BE2C (cell line): ENCODE measurements around the gene CFAP54.

Experiments
- DNase-seq: peaks from one replicate; pipeline ENCODE4 v3.0.0-alpha.2; 2020
- H3K27me3 ChIP-seq: fragments of 250-450 bp; sonication (Bioruptor Pico); 2 replicates; pipeline ENCODE4 v1.5.1; 2020; ENCODE audit warnings: mild to moderate bottlenecking
- H3K36me3 ChIP-seq: fragments of 250-450 bp; sonication (Bioruptor Pico); 2 replicates; pipeline ENCODE4 v1.5.1; 2020; ENCODE audit warnings: mild to moderate bottlenecking
- H3K4me1 ChIP-seq: fragments of 250-450 bp; sonication (Bioruptor Pico); 2 replicates; pipeline ENCODE4 v1.5.1; 2020
- H3K4me3 ChIP-seq: 2 replicates; pipeline ENCODE4 v1.5.1; 2011; ENCODE audit warnings: low read depth, low read length
- H3K9me3 ChIP-seq: fragments of 250-450 bp; sonication (Bioruptor Pico); 2 replicates; pipeline ENCODE4 v1.5.1; 2020
- TF ChIP-seq, protein P1 (sequence below): IDR thresholded peaks from 2 replicates; pipeline ENCODE4 v1.5.1; 2012; ENCODE audit warnings: mild to moderate bottlenecking, low read depth, low read length

Gene CFAP54

GRCh38 chr12:96502949-96503532 lies 13.7 kb downstream of the CFAP54 start:
- TF ChIP-seq, protein P1, sequence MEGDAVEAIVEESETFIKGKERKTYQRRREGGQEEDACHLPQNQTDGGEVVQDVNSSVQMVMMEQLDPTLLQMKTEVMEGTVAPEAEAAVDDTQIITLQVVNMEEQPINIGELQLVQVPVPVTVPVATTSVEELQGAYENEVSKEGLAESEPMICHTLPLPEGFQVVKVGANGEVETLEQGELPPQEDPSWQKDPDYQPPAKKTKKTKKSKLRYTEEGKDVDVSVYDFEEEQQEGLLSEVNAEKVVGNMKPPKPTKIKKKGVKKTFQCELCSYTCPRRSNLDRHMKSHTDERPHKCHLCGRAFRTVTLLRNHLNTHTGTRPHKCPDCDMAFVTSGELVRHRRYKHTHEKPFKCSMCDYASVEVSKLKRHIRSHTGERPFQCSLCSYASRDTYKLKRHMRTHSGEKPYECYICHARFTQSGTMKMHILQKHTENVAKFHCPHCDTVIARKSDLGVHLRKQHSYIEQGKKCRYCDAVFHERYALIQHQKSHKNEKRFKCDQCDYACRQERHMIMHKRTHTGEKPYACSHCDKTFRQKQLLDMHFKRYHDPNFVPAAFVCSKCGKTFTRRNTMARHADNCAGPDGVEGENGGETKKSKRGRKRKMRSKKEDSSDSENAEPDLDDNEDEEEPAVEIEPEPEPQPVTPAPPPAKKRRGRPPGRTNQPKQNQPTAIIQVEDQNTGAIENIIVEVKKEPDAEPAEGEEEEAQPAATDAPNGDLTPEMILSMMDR: no peak
- no peaks in the 10 kb centered on the region for H3K36me3 ChIP-seq
- H3K4me1 ChIP-seq: no peaks in the 10 kb centered on the region; the same call in 1 of the 2 replicates
- H3K27me3 ChIP-seq: no peaks in the 10 kb centered on the region
- H3K4me3 ChIP-seq: no peak overlapping the region
- no peaks in the 10 kb centered on the region for H3K9me3 ChIP-seq
- DNase-seq: no peak

- TF ChIP-seq, protein P1: no peak
- Histone ChIP-seq H3K36me3 (no peaks in the 10 kb centered on the region), H3K4me1 (no peaks in the 10 kb centered on the region; the same call in 1 of the 2 replicates), H3K27me3 (no peaks in the 10 kb centered on the region), H3K4me3 (no peak overlapping the region), H3K9me3 (no peaks in the 10 kb centered on the region)
- no peak for DNase-seq
Measured at GRCh38 chr12:96503976-96504375, 14.6 kb downstream of the CFAP54 start.

- TF ChIP-seq, protein P1: no peak
- Histone ChIP-seq H3K9me3 (no peaks in the 10 kb centered on the region), H3K4me1 (no peaks in the 10 kb centered on the region), H3K4me3 (no peak overlapping the region), H3K27me3 (no peaks in the 10 kb centered on the region), H3K36me3 (no peaks in the 10 kb centered on the region)
- no peak for DNase-seq
Measured at GRCh38 chr12:96506776-96507175, 17.4 kb downstream of the CFAP54 start.

- DNase-seq: no peak
- Histone ChIP-seq H3K36me3 (no peaks in the 10 kb centered on the region), H3K27me3 (no peaks in the 10 kb centered on the region), H3K9me3 (no peaks in the 10 kb centered on the region), H3K4me3 (no peak overlapping the region), H3K4me1 (no peaks in the 10 kb centered on the region)
- TF ChIP-seq, protein P1: no peak
Measured at GRCh38 chr12:96510306-96510764, 21.0 kb downstream of the CFAP54 start.

GRCh38 chr12:96513166-96513565 lies 23.8 kb downstream of the CFAP54 start:
- TF ChIP-seq, protein P1: no peak
- Histone ChIP-seq H3K4me3 (no peak overlapping the region), H3K9me3 (no peaks in the 10 kb centered on the region), H3K36me3 (no peaks in the 10 kb centered on the region), H3K27me3 (no peaks in the 10 kb centered on the region), H3K4me1 (no peaks in the 10 kb centered on the region)
- no peak for DNase-seq

DNA sequence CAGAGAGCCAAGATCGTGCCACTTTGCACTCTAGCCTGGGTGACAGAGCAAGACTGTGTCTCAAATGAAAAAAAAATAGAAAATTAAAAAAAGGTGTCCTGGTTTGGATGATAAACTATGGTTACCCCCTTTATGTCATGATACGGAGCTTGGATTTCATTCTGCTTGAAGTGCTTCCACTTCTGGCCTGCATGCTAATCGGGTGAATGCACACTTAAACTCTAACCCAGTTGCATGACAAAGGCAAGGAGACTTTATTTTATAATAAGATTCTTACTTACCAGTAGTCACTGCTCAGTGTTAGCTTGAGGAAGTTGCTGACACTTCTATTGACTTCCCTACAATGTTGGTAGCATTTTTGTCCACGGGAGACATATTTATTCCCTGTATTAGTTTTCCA lies 24.3 kb downstream of the CFAP54 start:
- H3K9me3 ChIP-seq: no peaks in the 10 kb centered on the region
- H3K36me3 ChIP-seq: no peaks in the 10 kb centered on the region
- no peaks in the 10 kb centered on the region for H3K4me1 ChIP-seq
- TF ChIP-seq, protein P1: no peak
- DNase-seq: no peak
- H3K4me3 ChIP-seq: no peak overlapping the region
- no peaks in the 10 kb centered on the region for H3K27me3 ChIP-seq
